ENCODE data around the gene SETBP1. TPM values are rescaled to one million over a fixed set of nuclear protein-coding genes. Genes with fewer than 3 reads are reported as not detected.

Gene SETBP1
- total RNA-seq, 1 experiment from 2014 or later: 4.0 TPM

GRCh38 chr18:44715245-44715644 is 34.6 kb downstream of the SETBP1 start:
- no TSS peak for BruUV-seq (replicated peaks)
- H3K4me1 ChIP-seq: no peaks in the 10 kb centered on the region
- no peaks in the 10 kb centered on the region for H3K4me1 Mint-ChIP-seq (ENCODE audit: low read depth, unreplicated experiment)
- H3K27me3 Mint-ChIP-seq (ENCODE audit: insufficient read depth, unreplicated experiment): no peaks in the 10 kb centered on the region
- no peaks in the 10 kb centered on the region for H3K9me3 Mint-ChIP-seq (ENCODE audit: unreplicated experiment)
- H3K36me3 ChIP-seq (ENCODE audit: control insufficient read depth, insufficient read depth, low read length): no peaks in the 10 kb centered on the region
- H3K27me3 ChIP-seq (replicated peaks; ENCODE audit: control insufficient read depth, insufficient read depth, low read length): no peaks in the 10 kb centered on the region
- CTCF ChIA-PET: no interaction called here
- H3K4me3 Mint-ChIP-seq (ENCODE audit: unreplicated experiment): no peak overlapping the region
- no peaks in the 10 kb centered on the region for H3K9me3 ChIP-seq
- H3K4me3 ChIP-seq (ENCODE audit: low read depth, low read length): no peak overlapping the region
- POLR2A ChIA-PET: no interaction called here
- intact Hi-C loops (cut with micrococcal nuclease; ENCODE audit: unreplicated experiment): no loop called here
- H3K27ac Mint-ChIP-seq (ENCODE audit: unreplicated experiment): no peak overlapping the region
- TF ChIP-seq, protein P1, sequence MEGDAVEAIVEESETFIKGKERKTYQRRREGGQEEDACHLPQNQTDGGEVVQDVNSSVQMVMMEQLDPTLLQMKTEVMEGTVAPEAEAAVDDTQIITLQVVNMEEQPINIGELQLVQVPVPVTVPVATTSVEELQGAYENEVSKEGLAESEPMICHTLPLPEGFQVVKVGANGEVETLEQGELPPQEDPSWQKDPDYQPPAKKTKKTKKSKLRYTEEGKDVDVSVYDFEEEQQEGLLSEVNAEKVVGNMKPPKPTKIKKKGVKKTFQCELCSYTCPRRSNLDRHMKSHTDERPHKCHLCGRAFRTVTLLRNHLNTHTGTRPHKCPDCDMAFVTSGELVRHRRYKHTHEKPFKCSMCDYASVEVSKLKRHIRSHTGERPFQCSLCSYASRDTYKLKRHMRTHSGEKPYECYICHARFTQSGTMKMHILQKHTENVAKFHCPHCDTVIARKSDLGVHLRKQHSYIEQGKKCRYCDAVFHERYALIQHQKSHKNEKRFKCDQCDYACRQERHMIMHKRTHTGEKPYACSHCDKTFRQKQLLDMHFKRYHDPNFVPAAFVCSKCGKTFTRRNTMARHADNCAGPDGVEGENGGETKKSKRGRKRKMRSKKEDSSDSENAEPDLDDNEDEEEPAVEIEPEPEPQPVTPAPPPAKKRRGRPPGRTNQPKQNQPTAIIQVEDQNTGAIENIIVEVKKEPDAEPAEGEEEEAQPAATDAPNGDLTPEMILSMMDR (IDR thresholded peaks at IDR 0.05; ENCODE audit: insufficient read depth in 1 of 2, low read depth in 1 of 2, low read length in 1 of 2, severe bottlenecking in 1 of 2, unreplicated experiment in 1 of 2): no peak
- peaks cover 4% of the 10 kb centered on the region for H3K36me3 Mint-ChIP-seq (ENCODE audit: insufficient read depth, unreplicated experiment)
- no peak for DNase-seq

- intact Hi-C loops (cut with micrococcal nuclease; ENCODE audit: unreplicated experiment): no loop called here
- Mint-ChIP-seq H3K36me3 (ENCODE audit: insufficient read depth, unreplicated experiment) (peaks cover 4% of the 10 kb centered on the region), H3K4me3 (ENCODE audit: unreplicated experiment) (no peak overlapping the region), H3K27ac (ENCODE audit: unreplicated experiment) (no peak overlapping the region), H3K9me3 (ENCODE audit: unreplicated experiment) (no peaks in the 10 kb centered on the region), H3K27me3 (ENCODE audit: insufficient read depth, unreplicated experiment) (no peaks in the 10 kb centered on the region), H3K4me1 (ENCODE audit: low read depth, unreplicated experiment) (no peaks in the 10 kb centered on the region)
- no peaks in the 10 kb centered on the region for H3K27me3 ChIP-seq (replicated peaks; ENCODE audit: control insufficient read depth, insufficient read depth, low read length)
- BruUV-seq (replicated peaks): no TSS peak
- no peak overlapping the region for H3K4me3 ChIP-seq (ENCODE audit: low read depth, low read length)
- H3K9me3 ChIP-seq: no peaks in the 10 kb centered on the region
- POLR2A ChIA-PET: no interaction called here
- no peaks in the 10 kb centered on the region for H3K4me1 ChIP-seq
- DNase-seq: no peak
- CTCF ChIA-PET: no interaction called here
- no peaks in the 10 kb centered on the region for H3K36me3 ChIP-seq (ENCODE audit: control insufficient read depth, insufficient read depth, low read length)
- TF ChIP-seq, protein P1 (IDR thresholded peaks at IDR 0.05; ENCODE audit: insufficient read depth in 1 of 2, low read depth in 1 of 2, low read length in 1 of 2, severe bottlenecking in 1 of 2, unreplicated experiment in 1 of 2): no peak
Measured at GRCh38 chr18:44715842-44716241, 35.2 kb downstream of the SETBP1 start.

GRCh38 chr18:44716697-44717163 is 36.0 kb downstream of the SETBP1 start:
- Mint-ChIP-seq H3K27ac (ENCODE audit: unreplicated experiment) (no peak overlapping the region), H3K9me3 (ENCODE audit: unreplicated experiment) (no peaks in the 10 kb centered on the region), H3K36me3 (ENCODE audit: insufficient read depth, unreplicated experiment) (peaks cover 4% of the 10 kb centered on the region), H3K27me3 (ENCODE audit: insufficient read depth, unreplicated experiment) (no peaks in the 10 kb centered on the region), H3K4me3 (ENCODE audit: unreplicated experiment) (no peak overlapping the region), H3K4me1 (ENCODE audit: low read depth, unreplicated experiment) (no peaks in the 10 kb centered on the region)
- Histone ChIP-seq H3K36me3 (ENCODE audit: control insufficient read depth, insufficient read depth, low read length) (no peaks in the 10 kb centered on the region), H3K4me1 (no peaks in the 10 kb centered on the region), H3K27me3 (replicated peaks; ENCODE audit: control insufficient read depth, insufficient read depth, low read length) (no peaks in the 10 kb centered on the region), H3K9me3 (no peaks in the 10 kb centered on the region), H3K4me3 (ENCODE audit: low read depth, low read length) (no peak overlapping the region)
- TF ChIP-seq, protein P1 (IDR thresholded peaks at IDR 0.05; ENCODE audit: insufficient read depth in 1 of 2, low read depth in 1 of 2, low read length in 1 of 2, severe bottlenecking in 1 of 2, unreplicated experiment in 1 of 2): no peak
- ChIA-PET POLR2A (no interaction called here), CTCF (no interaction called here)
- intact Hi-C loops (cut with micrococcal nuclease; ENCODE audit: unreplicated experiment): no loop called here
- BruUV-seq (replicated peaks): no TSS peak
- no peak for DNase-seq
